H1 (cell line): ENCODE measurements around the gene CDC42BPB. TPM values are rescaled to one million over a fixed set of nuclear protein-coding genes. Genes with fewer than 3 reads are reported as not detected.

Experiments used
- BRCA1 ChIP-seq: IDR thresholded peaks from 2 replicates; pipeline ENCODE4 v1.6.1; 2012; ENCODE audit warnings: low read depth, low read length, improper control_type of control experiment
- CBX8 ChIP-seq: fragments of 300-800, 300-1000 bp; sonication (generic); IDR thresholded peaks from 2 replicates; pipeline ENCODE4 v1.7.1; 2016; ENCODE audit warnings: low read depth, low read length, borderline replicate concordance
- CHD7 ChIP-seq: fragments of 300-600 bp; sonication (generic); IDR thresholded peaks from 2 replicates; pipeline ENCODE4 v1.7.1; 2012; ENCODE audit warnings: low read length, moderate library complexity, mild to moderate bottlenecking, inconsistent platforms; ENCODE audit not compliant: insufficient replicate concordance
- EGR1 ChIP-seq: IDR thresholded peaks from 2 replicates; pipeline ENCODE4 v1.6.1; 2011; ENCODE audit warnings: low read depth, low read length, borderline replicate concordance
- POLR2AphosphoS5 ChIP-seq: IDR thresholded peaks from 2 replicates; pipeline ENCODE4 v1.6.1; 2011; ENCODE audit warnings: low read depth, low read length
- POU5F1 ChIP-seq: IDR thresholded peaks from 2 replicates; pipeline ENCODE4 v1.6.1; 2011; ENCODE audit warnings: low read depth, mild to moderate bottlenecking, low read length, moderate library complexity
- YY1 ChIP-seq: IDR thresholded peaks from 2 replicates; pipeline ENCODE4 v1.6.1; 2011; ENCODE audit warnings: low read depth, mild to moderate bottlenecking, low read length
- polyA plus RNA-seq, 7 experiments: library from polyadenylated mRNA; depleted of rRNA in 3 of 7; stranded (reverse) in 5 of 7; unstranded in 2 of 7; fragments of >200 nt in 5 of 7; fragments of 200-250 nt in 2 of 7; gene quantifications; 1 replicate in 5 of 7; 2 replicates in 1 of 7; 4 replicates in 1 of 7; pipeline versions ENCODE4 v1.2.1 to v1.2.3, GENCODE V29; 2011 to 2013; ENCODE audit warnings: missing spikeins in 2 of 7, mixed read lengths in 2 of 7
- total RNA-seq: library from RNA; stranded (reverse); fragmentation: NEBNext Ultra II Directional; extraction: Animal tissue kit (Norgen Biotek cat#: 25700); gene quantifications from 2 replicates; pipeline ENCODE4 v1.2.1, GENCODE V29; 2021

Gene CDC42BPB
- total and polyA plus RNA-seq, 2 of the 8 experiments (the other 6 are each of a cell fraction or from before 2014, with no cell fraction given): 51.2 to 88.2 TPM

DNA sequence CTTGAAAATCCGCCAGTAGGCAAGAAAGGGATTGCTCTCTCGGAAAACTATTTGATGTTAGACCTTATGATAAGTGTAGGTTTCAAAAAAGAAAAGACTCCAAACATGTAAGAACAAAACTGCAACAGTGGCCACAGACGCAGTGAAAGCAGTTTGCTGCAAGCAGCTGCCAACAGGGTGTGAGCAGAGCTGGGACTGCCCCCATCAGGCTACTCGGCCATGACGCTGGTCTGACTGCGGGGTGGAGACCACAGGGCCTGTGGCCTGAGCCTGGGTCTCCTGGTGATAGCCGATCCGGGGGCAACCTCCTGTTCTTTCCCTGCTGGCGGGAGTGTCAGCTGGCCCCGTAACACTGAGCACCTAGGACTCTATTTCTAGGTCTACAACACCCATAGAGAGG lies 71.7 kb downstream of the CDC42BPB start (continued):
- TF ChIP-seq BRCA1 (no peak), POLR2AphosphoS5 (no peak), POU5F1 (no peak), YY1 (no peak), CHD7 (no peak), EGR1 (no peak), CBX8 (no peak)
- TF ChIP-seq, all 59 proteins: peak for 0
